Mammary epithelial cell (primary cell): ENCODE results near the gene PRUNE1.

Source experiments
- CTCF ChIP-seq, 2 donors: IDR thresholded peaks in 1 of 2; conservative IDR thresholded peaks in 1 of 2; 2 replicates each; pipeline ENCODE4 v1.5.1; 2011 to 2012; ENCODE audit warnings: inconsistent platforms in 2 of 2, low read length in 2 of 2, mild to moderate bottlenecking in 2 of 2, control low read depth in 1 of 2, low read depth in 1 of 2; ENCODE audit not compliant: insufficient read depth in 1 of 2; ENCODE audit errors: extremely low read depth in 1 of 2
- EZH2 ChIP-seq: IDR thresholded peaks from 2 replicates; pipeline ENCODE4 v1.6.1; 2012; ENCODE audit warnings: low read length, inconsistent platforms, borderline replicate concordance

- TF ChIP-seq CTCF (conservative IDR thresholded peaks at IDR 0.05 in 1 of 2, IDR thresholded peaks at IDR 0.05 in 1 of 2; ENCODE audit: extremely low read depth in 1 of 2, insufficient read depth in 1 of 2, low read depth in 1 of 2, low read length in 2 of 2) (no peak), EZH2 (no peak)
These were observed 46.5 kb upstream of the PRUNE1 start for GRCh38 chr1:150961756-150962155.
